Stimulated activated CD8-positive, alpha-beta memory T cell treated with anti-CD3 and anti-CD28 coated beads, Interleukin-4, amount 100 ng/mL, for 48 hours (primary cell): Measurements from ENCODE around the gene FGR.

Source experiments
- DNase-seq: peaks from one replicate; pipeline ENCODE4 v3.0.0-alpha.2; 2020

FGR gene

GRCh38 chr1:27599605-27600497 is 35.1 kb downstream of the FGR start:
- no peak for DNase-seq

GRCh38 chr1:27598902-27599528 is 36.0 kb downstream of the FGR start:
- peak; percentile 61 for DNase-seq

GRCh38 chr1:27598295-27598687 is 36.7 kb downstream of the FGR start:
- no peak for DNase-seq

- no peak for DNase-seq
Observed at GRCh38 chr1:27597516-27598294, 37.3 kb downstream of the FGR start.

GRCh38 chr1:27596986-27597385 is 38.0 kb downstream of the FGR start:
- no peak for DNase-seq

GRCh38 chr1:27596261-27596660 is 38.7 kb downstream of the FGR start:
- no peak for DNase-seq

- DNase-seq, result no peak
Observed at GRCh38 chr1:27595597-27595996, 39.4 kb downstream of the FGR start.

GRCh38 chr1:27594564-27595510 is 40.1 kb downstream of the FGR start:
- DNase-seq, result peak; percentile 49

- DNase-seq, result no peak
Observed at GRCh38 chr1:27593678-27594563, 41.1 kb downstream of the FGR start.

- no peak for DNase-seq
Observed at GRCh38 chr1:27592931-27593677, 41.9 kb downstream of the FGR start.

- DNase-seq, result no peak
Observed at GRCh38 chr1:27592232-27592930, 42.6 kb downstream of the FGR start.

- no peak for DNase-seq
Observed at GRCh38 chr1:27591622-27592021, 43.4 kb downstream of the FGR start.

- DNase-seq, result no peak
Observed at GRCh38 chr1:27590917-27591508, 44.0 kb downstream of the FGR start.

- no peak for DNase-seq
Observed at GRCh38 chr1:27589841-27590426, 45.1 kb downstream of the FGR start.

GRCh38 chr1:27589441-27589840 is 45.5 kb downstream of the FGR start:
- DNase-seq, result no peak

- no peak for DNase-seq
Observed at GRCh38 chr1:27588256-27589232, 46.4 kb downstream of the FGR start.

- no peak for DNase-seq
Observed at GRCh38 chr1:27585684-27586083, 49.3 kb downstream of the FGR start.

- no peak for DNase-seq
Observed at GRCh38 chr1:27584453-27584852, 50.5 kb downstream of the FGR start.
